Measurements from ENCODE around the gene PCDHGA11. TPM values are rescaled to one million over a fixed set of nuclear protein-coding genes. Genes with fewer than 3 reads are reported as not detected.

PCDHGA11 gene
- total RNA-seq, 2 experiments from 2014 or later, result 4.1 to 6.8 TPM

GRCh38 chr5:141373673-141374317 lies 47.1 kb upstream of the PCDHGA11 start, which contains the start of gene PCDHGA6:
Gene PCDHGA6 (plus strand): TSS chr5:141373891. CDS start chr5:141374084, 193 bp downstream.
- BruUV-seq (replicated peaks), result no TSS peak
- Histone ChIP-seq H3K9me3 (ENCODE audit: low read length) (no peaks in the 10 kb centered on the region), H4K20me1 (ENCODE audit: insufficient read depth, low read length) (no peaks in the 10 kb centered on the region), H3K36me3 (ENCODE audit: insufficient read depth, low read length) (peaks cover 11% of the 10 kb centered on the region; the same call in 1 of the 2 replicates), H2AFZ (ENCODE audit: low read length) (no peak within 1 kb of the TSS), H3K79me2 (ENCODE audit: insufficient read depth, low read depth, low read length) (no peaks in the 10 kb centered on the region), H3K4me1 (ENCODE audit: insufficient read depth, low read length, poor library complexity, severe bottlenecking) (peaks cover 12% of the 10 kb centered on the region), H3K4me2 (ENCODE audit: low read length) (peak within 1 kb of the TSS; percentile 14; the same call in 1 of the 2 replicates), H3K9me2 (ENCODE audit: insufficient read depth, low read length) (no peaks in the 10 kb centered on the region), H3K4me3 (ENCODE audit: low read depth, low read length, poor library complexity, severe bottlenecking) (no peak within 1 kb of the TSS), H3K27ac (ENCODE audit: low read depth, low read length, poor library complexity, severe bottlenecking) (no peak within 1 kb of the TSS)
- CTCF ChIA-PET (ENCODE audit: unreplicated experiment), result no interaction called here
- intact Hi-C loops (cut with micrococcal nuclease; ENCODE audit: unreplicated experiment), result loop anchor here (5.0 kb wide), 1 partner anchor 184 kb away; no protein-coding TSS in a partner anchor
- POLR2A ChIA-PET, result interaction anchor here (1.1 kb wide), 1 partner anchor 32 kb away, joined by 3 read pairs; no protein-coding TSS in a partner anchor
- DNase-seq (ENCODE audit: low spot score), result peak; percentile 37
- TF ChIP-seq EZH2phosphoT487 (IDR thresholded peaks at IDR 0.05; ENCODE audit: borderline replicate concordance, low read depth, low read length) (no peak), CTCF (conservative IDR thresholded peaks at IDR 0.05; ENCODE audit: low read length) (peak; percentile 82)

GRCh38 chr5:141374627-141375026 lies 46.2 kb upstream of the PCDHGA11 start:
- no TSS peak for BruUV-seq (replicated peaks)
- no peak overlapping the region for H3K27ac ChIP-seq (ENCODE audit: low read depth, low read length, poor library complexity, severe bottlenecking)
- H3K9me2 ChIP-seq (ENCODE audit: insufficient read depth, low read length), result no peaks in the 10 kb centered on the region
- H3K36me3 ChIP-seq (ENCODE audit: insufficient read depth, low read length), result peaks cover 11% of the 10 kb centered on the region; the same call in 1 of the 2 replicates
- ChIA-PET POLR2A (interaction anchor here (0.6 kb wide), 1 partner anchor 322 kb away, joined by 3 read pairs; no protein-coding TSS in a partner anchor), CTCF (ENCODE audit: unreplicated experiment) (no interaction called here)
- H3K4me3 ChIP-seq (ENCODE audit: low read depth, low read length, poor library complexity, severe bottlenecking), result no peak overlapping the region
- H3K4me2 ChIP-seq (ENCODE audit: low read length), result no peak overlapping the region
- no peaks in the 10 kb centered on the region for H3K79me2 ChIP-seq (ENCODE audit: insufficient read depth, low read depth, low read length)
- peaks cover 7% of the 10 kb centered on the region for H3K4me1 ChIP-seq (ENCODE audit: insufficient read depth, low read length, poor library complexity, severe bottlenecking)
- H4K20me1 ChIP-seq (ENCODE audit: insufficient read depth, low read length), result no peaks in the 10 kb centered on the region
- H3K9me3 ChIP-seq (ENCODE audit: low read length), result no peaks in the 10 kb centered on the region
- TF ChIP-seq CTCF (conservative IDR thresholded peaks at IDR 0.05; ENCODE audit: low read length), result no peak
- TF ChIP-seq EZH2phosphoT487 (IDR thresholded peaks at IDR 0.05; ENCODE audit: borderline replicate concordance, low read depth, low read length), result no peak
- DNase-seq (ENCODE audit: low spot score), result no peak
- H2AFZ ChIP-seq (ENCODE audit: low read length), result no peak overlapping the region
- intact Hi-C loops (cut with micrococcal nuclease; ENCODE audit: unreplicated experiment), result loop anchor here (5.0 kb wide), 1 partner anchor 183 kb away; no protein-coding TSS in a partner anchor
